Measurements from ENCODE around the gene NDE1. TPM values are rescaled to one million over a fixed set of nuclear protein-coding genes. Genes with fewer than 3 reads are reported as not detected.

NDE1 gene
- total RNA-seq, 4 donors from 2014 or later, result 22.9 to 73.5 (median 38.8) TPM

- Histone ChIP-seq H3K4me3 (no peak overlapping the region), H3K36me3 (peaks cover 5 to 99% (median 16%) of the 10 kb centered on the region in 3 donors), H3K9me3 (no peaks in the 10 kb centered on the region), H3K27me3 (no peaks in the 10 kb centered on the region), H3K4me1 (no peaks in the 10 kb centered on the region), H3K27ac (peak overlapping the region in 1 of 4 donors; percentile 2)
- no peak for DNase-seq (ENCODE audit: low spot score in 2 of 2)
- 92 to 95% methylated on average over 11 of the region's 11 CpGs for WGBS, 2 donors
- TF ChIP-seq EP300 (IDR thresholded peaks at IDR 0.05) (no peak), POLR2A (IDR thresholded peaks at IDR 0.05) (no peak)
- TF ChIP-seq, protein P1, sequence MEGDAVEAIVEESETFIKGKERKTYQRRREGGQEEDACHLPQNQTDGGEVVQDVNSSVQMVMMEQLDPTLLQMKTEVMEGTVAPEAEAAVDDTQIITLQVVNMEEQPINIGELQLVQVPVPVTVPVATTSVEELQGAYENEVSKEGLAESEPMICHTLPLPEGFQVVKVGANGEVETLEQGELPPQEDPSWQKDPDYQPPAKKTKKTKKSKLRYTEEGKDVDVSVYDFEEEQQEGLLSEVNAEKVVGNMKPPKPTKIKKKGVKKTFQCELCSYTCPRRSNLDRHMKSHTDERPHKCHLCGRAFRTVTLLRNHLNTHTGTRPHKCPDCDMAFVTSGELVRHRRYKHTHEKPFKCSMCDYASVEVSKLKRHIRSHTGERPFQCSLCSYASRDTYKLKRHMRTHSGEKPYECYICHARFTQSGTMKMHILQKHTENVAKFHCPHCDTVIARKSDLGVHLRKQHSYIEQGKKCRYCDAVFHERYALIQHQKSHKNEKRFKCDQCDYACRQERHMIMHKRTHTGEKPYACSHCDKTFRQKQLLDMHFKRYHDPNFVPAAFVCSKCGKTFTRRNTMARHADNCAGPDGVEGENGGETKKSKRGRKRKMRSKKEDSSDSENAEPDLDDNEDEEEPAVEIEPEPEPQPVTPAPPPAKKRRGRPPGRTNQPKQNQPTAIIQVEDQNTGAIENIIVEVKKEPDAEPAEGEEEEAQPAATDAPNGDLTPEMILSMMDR (IDR thresholded peaks at IDR 0.05), result no peak
Measured at GRCh38 chr16:15616475-15617165, 33.4 kb upstream of the NDE1 start.

GRCh38 chr16:15617901-15618300 is 32.1 kb upstream of the NDE1 start:
- TF ChIP-seq POLR2A (IDR thresholded peaks at IDR 0.05) (no peak), EP300 (IDR thresholded peaks at IDR 0.05) (no peak)
- TF ChIP-seq, protein P1 (IDR thresholded peaks at IDR 0.05), result no peak
- Histone ChIP-seq H3K9me3 (no peaks in the 10 kb centered on the region), H3K27ac (peak overlapping the region in 2 of 4 donors; percentile 51 to 61), H3K4me1 (no peaks in the 10 kb centered on the region), H3K36me3 (peaks cover 5 to 99% (median 14%) of the 10 kb centered on the region in 3 donors), H3K4me3 (no peak overlapping the region), H3K27me3 (no peaks in the 10 kb centered on the region)
- no peak for DNase-seq (ENCODE audit: low spot score in 2 of 2)
- WGBS, 2 donors, result 98 to 100% methylated on average over 4 of the region's 4 CpGs

GRCh38 chr16:15618392-15618791 is 31.7 kb upstream of the NDE1 start:
- Histone ChIP-seq H3K4me1 (no peaks in the 10 kb centered on the region), H3K4me3 (no peak overlapping the region), H3K27ac (peak overlapping the region in 2 of 4 donors; percentile 51 to 61), H3K27me3 (no peaks in the 10 kb centered on the region), H3K9me3 (no peaks in the 10 kb centered on the region), H3K36me3 (peaks cover 7 to 98% (median 14%) of the 10 kb centered on the region in 3 donors)
- TF ChIP-seq EP300 (IDR thresholded peaks at IDR 0.05), result no peak
- TF ChIP-seq, protein P1 (IDR thresholded peaks at IDR 0.05), result no peak
- WGBS, 2 donors, result 67 to 71% methylated on average over 4 of the region's 4 CpGs
- DNase-seq (ENCODE audit: low spot score in 2 of 2), result no peak

- H3K27me3 ChIP-seq, result no peaks in the 10 kb centered on the region
- H3K4me3 ChIP-seq, result no peak overlapping the region
- no peak overlapping the region for H3K27ac ChIP-seq
- DNase-seq (ENCODE audit: low spot score in 2 of 2), result no peak
- WGBS, 2 donors, result 70 to 77% methylated on average over 6 of the region's 6 CpGs
- H3K4me1 ChIP-seq, result no peaks in the 10 kb centered on the region
- H3K36me3 ChIP-seq, result peaks cover 11 to 98% (median 33%) of the 10 kb centered on the region in 3 donors
- H3K9me3 ChIP-seq, result no peaks in the 10 kb centered on the region
- TF ChIP-seq, protein P1 (IDR thresholded peaks at IDR 0.05), result no peak
- TF ChIP-seq POLR2A (IDR thresholded peaks at IDR 0.05) (no peak), EP300 (IDR thresholded peaks at IDR 0.05) (no peak)
Measured at GRCh38 chr16:15620611-15621195, 29.3 kb upstream of the NDE1 start.

GRCh38 chr16:15621456-15621855 is 28.6 kb upstream of the NDE1 start:
- H3K36me3 ChIP-seq, result peaks cover 7 to 94% (median 33%) of the 10 kb centered on the region in 3 donors
- H3K27me3 ChIP-seq, result no peaks in the 10 kb centered on the region
- H3K4me1 ChIP-seq, result no peaks in the 10 kb centered on the region
- no peaks in the 10 kb centered on the region for H3K9me3 ChIP-seq
- TF ChIP-seq POLR2A (IDR thresholded peaks at IDR 0.05) (no peak), EP300 (IDR thresholded peaks at IDR 0.05) (no peak)
- TF ChIP-seq, protein P1 (IDR thresholded peaks at IDR 0.05), result no peak
- no peak overlapping the region for H3K27ac ChIP-seq
- H3K4me3 ChIP-seq, result no peak overlapping the region
- WGBS, 2 donors, result 69 to 75% methylated on average over 4 of the region's 4 CpGs
- DNase-seq (ENCODE audit: low spot score in 2 of 2), result no peak
